Breast epithelium (tissue), 4 donors: ENCODE results near the gene HPS1. TPM values are rescaled to one million over a fixed set of nuclear protein-coding genes. Genes with fewer than 3 reads are reported as not detected.

Experiments
- DNase-seq, 2 donors: peaks; one replicate each; pipeline ENCODE4 v3.0.0-alpha.2; 2019; ENCODE audit warnings: low spot score in 2 of 2
- H3K27ac ChIP-seq, 2 donors: fragments of 200-600 bp; sonication (generic) in 1 of 2; one replicate each; pipeline ENCODE4 v1.5.1; 2016 to 2019; ENCODE audit warnings: mild to moderate bottlenecking in 1 of 2
- H3K27me3 ChIP-seq, 2 donors: fragments of 200-600 bp; sonication (generic) in 1 of 2; one replicate each; pipeline versions ENCODE4 v1.5.1 to v1.6.0; 2017 to 2019; ENCODE audit warnings: control low read depth in 1 of 2, mild to moderate bottlenecking in 1 of 2
- H3K36me3 ChIP-seq: fragments of 200-600 bp; one replicate; pipeline ENCODE4 v1.5.1; 2019
- H3K4me1 ChIP-seq, 2 donors: fragments of 200-600 bp; sonication (generic); one replicate each; pipeline ENCODE4 v1.5.1; 2016 to 2019; ENCODE audit warnings: control low read depth in 1 of 2
- H3K4me3 ChIP-seq, 3 donors: fragments of 200-600 bp; sonication (generic); 1 replicate in 2 of 3; 2 replicates in 1 of 3; pipeline ENCODE4 v1.5.1; 2016 to 2019; ENCODE audit warnings: mild to moderate bottlenecking in 3 of 3, moderate library complexity in 2 of 3
- H3K9me3 ChIP-seq, 2 donors: fragments of 200-600 bp; sonication (generic) in 1 of 2; one replicate each; pipeline ENCODE4 v1.5.1; 2016 to 2019; ENCODE audit warnings: control low read depth in 1 of 2
- CTCF ChIP-seq, 3 donors: fragments of 450-650 bp; IDR thresholded peaks; one replicate each; pipeline ENCODE4 v1.5.1; 2016 to 2017; ENCODE audit warnings: antibody characterized with exemption in 3 of 3, mild to moderate bottlenecking in 3 of 3, moderate library complexity in 3 of 3
- POLR2A ChIP-seq: fragments of 450-650 bp; IDR thresholded peaks from one replicate; pipeline ENCODE4 v1.6.1; 2016; ENCODE audit warnings: antibody characterized with exemption, mild to moderate bottlenecking, moderate library complexity
- POLR2AphosphoS5 ChIP-seq, 3 donors: sonication (generic); formaldehyde crosslinking; IDR thresholded peaks; one replicate each; pipeline ENCODE4 v1.6.1; 2017; ENCODE audit warnings: antibody characterized with exemption in 3 of 3
- intact Hi-C: fragments of 100-400 bp; cut with DNase I; formaldehyde crosslinking; loops from one replicate; pipeline ENCODE4 v1.15.1; 2023; ENCODE audit warnings: low total_unique reads
- total RNA-seq, 3 donors: library from RNA; depleted of rRNA; stranded (reverse); fragments of >200 nt; gene quantifications; one replicate each; pipeline ENCODE4 v1.1.0, GENCODE V29; 2016

HPS1 gene
- total RNA-seq, 3 donors from 2014 or later: 48.2 to 62.3 (median 61.8) TPM

DNA sequence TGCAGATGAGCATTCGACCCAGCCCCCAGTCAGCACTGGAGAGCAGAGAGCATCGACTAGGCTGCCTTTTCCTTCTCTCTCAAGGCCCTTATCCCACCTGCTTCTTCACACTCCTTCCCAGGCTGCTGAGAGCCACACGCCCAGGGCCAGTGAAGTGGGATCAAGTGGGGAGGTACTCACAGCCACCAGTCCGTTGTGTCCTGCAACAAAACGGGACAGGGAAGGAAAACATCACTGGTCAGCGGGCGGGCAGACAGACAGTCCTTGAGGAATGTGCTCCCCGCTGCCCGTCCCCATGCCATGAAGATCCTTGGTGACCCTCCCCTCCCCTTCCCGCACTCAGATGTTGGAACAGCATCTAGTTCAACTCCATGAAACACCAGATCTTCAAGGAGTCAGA is 36.0 kb downstream of the HPS1 start:
- Histone ChIP-seq H3K4me3 (no peak overlapping the region), H3K9me3 (no peaks in the 10 kb centered on the region), H3K4me1 (peaks cover 5 to 14% of the 10 kb centered on the region in 2 donors), H3K36me3 (no peaks in the 10 kb centered on the region), H3K27ac (no peak overlapping the region), H3K27me3 (no peaks in the 10 kb centered on the region)
- no peak for DNase-seq
- no peak for TF ChIP-seq POLR2AphosphoS5 (IDR thresholded peaks at IDR 0.05)
- TF ChIP-seq POLR2A: no peak
- no peak for TF ChIP-seq CTCF (IDR thresholded peaks at IDR 0.05)
- intact Hi-C loops: loop anchor here (5.0 kb wide), 1 partner anchor 213 kb away; no protein-coding TSS in a partner anchor

GRCh38 chr10:98410135-98410743 is 36.5 kb downstream of the HPS1 start:
- Histone ChIP-seq H3K4me1 (peaks cover under 1 to 9% of the 10 kb centered on the region in 2 donors), H3K36me3 (no peaks in the 10 kb centered on the region), H3K27me3 (no peaks in the 10 kb centered on the region), H3K4me3 (no peak overlapping the region), H3K27ac (no peak overlapping the region), H3K9me3 (no peaks in the 10 kb centered on the region)
- intact Hi-C loops: loop anchor here (5.0 kb wide), 1 partner anchor 213 kb away; no protein-coding TSS in a partner anchor
- TF ChIP-seq CTCF (IDR thresholded peaks at IDR 0.05): no peak
- no peak for TF ChIP-seq POLR2A
- no peak for TF ChIP-seq POLR2AphosphoS5 (IDR thresholded peaks at IDR 0.05)
- DNase-seq: no peak

- no peak overlapping the region for H3K4me3 ChIP-seq
- H3K27me3 ChIP-seq: no peaks in the 10 kb centered on the region
- TF ChIP-seq POLR2A (no peak), CTCF (IDR thresholded peaks at IDR 0.05) (no peak), POLR2AphosphoS5 (IDR thresholded peaks at IDR 0.05) (no peak)
- H3K27ac ChIP-seq: peak overlapping the region in 1 of 2 donors; percentile 8
- DNase-seq: no peak
- no peaks in the 10 kb centered on the region for H3K4me1 ChIP-seq
- intact Hi-C loops: no loop called here
- H3K36me3 ChIP-seq: no peaks in the 10 kb centered on the region
- H3K9me3 ChIP-seq: no peaks in the 10 kb centered on the region
Measured at GRCh38 chr10:98408799-98409198, 37.9 kb downstream of the HPS1 start.

DNA sequence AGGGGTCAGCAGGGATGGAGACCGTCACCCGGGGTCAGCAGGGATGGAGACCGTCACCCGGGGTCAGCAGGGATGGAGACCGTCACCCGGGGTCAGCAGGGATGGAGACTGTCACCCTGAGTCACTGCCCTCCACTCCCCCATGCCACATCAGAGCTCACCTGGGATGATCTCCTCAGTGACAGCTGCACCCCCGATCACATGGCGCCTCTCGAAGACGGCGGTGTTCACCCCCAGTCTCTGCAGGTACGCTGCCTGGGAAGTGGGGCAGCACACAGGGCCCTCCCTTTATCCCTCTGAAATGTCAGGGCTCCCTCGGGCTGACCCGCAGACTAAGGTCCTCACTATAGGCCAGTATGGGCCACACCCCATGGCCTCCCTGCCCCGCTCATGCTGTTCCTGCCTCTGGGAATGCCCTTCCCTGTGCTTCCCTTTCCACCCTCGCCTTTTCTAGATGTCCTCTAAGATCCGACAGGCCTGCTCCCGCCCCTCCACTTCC is 38.9 kb downstream of the HPS1 start:
- Histone ChIP-seq H3K36me3 (no peaks in the 10 kb centered on the region), H3K4me1 (no peaks in the 10 kb centered on the region), H3K27ac (no peak overlapping the region), H3K4me3 (no peak overlapping the region), H3K9me3 (no peaks in the 10 kb centered on the region), H3K27me3 (no peaks in the 10 kb centered on the region)
- intact Hi-C loops: no loop called here
- no peak for DNase-seq
- TF ChIP-seq POLR2AphosphoS5 (IDR thresholded peaks at IDR 0.05) (no peak), CTCF (IDR thresholded peaks at IDR 0.05) (no peak), POLR2A (no peak)

DNA sequence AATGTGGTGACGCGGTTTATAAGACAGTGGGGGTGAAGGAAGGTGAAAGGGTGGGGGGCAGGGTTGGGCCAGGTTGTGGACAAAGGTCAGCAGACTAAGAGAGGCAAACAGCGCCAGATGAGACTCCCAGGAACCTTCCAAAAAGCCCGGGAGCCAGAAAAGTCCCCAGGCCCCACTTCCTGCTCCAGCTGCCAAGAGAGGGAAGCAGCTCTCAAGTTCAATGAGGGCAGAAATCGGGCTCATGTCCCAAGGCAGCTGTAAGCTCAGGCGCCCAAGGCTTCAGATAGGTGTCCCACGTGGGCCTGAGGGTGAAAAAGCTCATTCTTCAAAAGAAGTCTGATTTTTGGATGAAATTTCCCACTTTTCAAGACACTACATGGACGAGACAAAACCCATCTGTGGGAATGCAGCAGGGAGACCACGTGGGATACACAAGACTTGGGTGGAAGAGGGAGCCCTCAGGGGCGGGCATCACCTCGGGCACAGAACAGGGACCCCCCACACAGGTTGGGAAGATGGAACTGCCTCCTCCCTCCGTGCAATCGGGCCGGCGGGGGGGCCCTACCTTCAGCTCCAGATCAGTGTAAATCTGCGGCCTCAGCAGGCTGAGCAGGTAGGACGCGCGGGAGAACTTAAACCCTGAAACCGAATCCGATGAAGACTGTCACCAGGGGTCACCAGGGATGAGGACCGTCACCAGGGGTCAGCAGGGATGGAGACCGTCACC is 39.6 kb downstream of the HPS1 start:
- TF ChIP-seq POLR2AphosphoS5 (IDR thresholded peaks at IDR 0.05) (no peak), POLR2A (no peak)
- H3K9me3 ChIP-seq: no peaks in the 10 kb centered on the region
- H3K36me3 ChIP-seq: no peaks in the 10 kb centered on the region
- peak in 1 of 2 donors; percentile 43 for DNase-seq
- no peak overlapping the region for H3K4me3 ChIP-seq
- no peaks in the 10 kb centered on the region for H3K27me3 ChIP-seq
- no peak overlapping the region for H3K27ac ChIP-seq
- H3K4me1 ChIP-seq: no peaks in the 10 kb centered on the region
- intact Hi-C loops: no loop called here
